H1 (cell line): ENCODE results near the gene YRDC. TPM values are rescaled to one million over a fixed set of nuclear protein-coding genes. Genes with fewer than 3 reads are reported as not detected.

Source experiments
- CTCF ChIA-PET: fragments of 300-600 bp; sonication (Branson Sonifier 250); formaldehyde crosslinking; loops from one replicate; lab custom pipeline; 2021; ENCODE audit not compliant: partially characterized antibody; lab: Charles Lee
- POLR2A ChIA-PET: fragments of 300-600 bp; sonication (Branson Sonifier 250); formaldehyde crosslinking; loops from one replicate; lab custom pipeline; 2021; ENCODE audit warnings: inconsistent platforms; ENCODE audit not compliant: partially characterized antibody; lab: Charles Lee
- DNase-seq, 2 experiments: peaks; one replicate each; pipeline versions ENCODE4 v3.0.0 to v3.0.0-alpha.2; 2010 to 2022; ENCODE audit warnings: low spot score in 2 of 2, low read depth in 1 of 2, mixed read lengths in 1 of 2
- FAIRE-seq: peaks from 2 replicates; lab custom pipeline; 2011; peaks lifted over from hg19 to GRCh38; lab: Jason Lieb, UNC
- H2AFZ ChIP-seq: 2 replicates; pipeline ENCODE4 v1.8.1; 2012; ENCODE audit warnings: low read length, inconsistent platforms
- H2AK5ac ChIP-seq: 2 replicates; pipeline ENCODE4 v1.6.1; 2013; ENCODE audit warnings: low read depth, low read length
- H2BK120ac ChIP-seq: replicated peaks from 2 replicates; pipeline ENCODE3; 2013; ENCODE audit warnings: low read depth, low read length, inconsistent platforms
- H2BK12ac ChIP-seq: 2 replicates; pipeline ENCODE4 v1.6.1; 2013; ENCODE audit warnings: low read depth, low read length
- H2BK15ac ChIP-seq: 2 replicates; pipeline ENCODE4 v1.6.1; 2013; ENCODE audit warnings: low read length
- H2BK20ac ChIP-seq: 2 replicates; pipeline ENCODE4 v1.6.1; 2013; ENCODE audit warnings: low read length
- H2BK5ac ChIP-seq: 2 replicates; pipeline ENCODE4 v1.6.1; 2013; ENCODE audit warnings: low read depth, low read length
- H3K14ac ChIP-seq: 2 replicates; pipeline ENCODE4 v1.6.1; 2013; ENCODE audit warnings: inconsistent platforms; ENCODE audit not compliant: insufficient read length
- H3K18ac ChIP-seq: 2 replicates; pipeline ENCODE4 v1.6.1; 2013; ENCODE audit warnings: low read length; ENCODE audit errors: extremely low read depth
- H3K23ac ChIP-seq: 2 replicates; pipeline ENCODE4 v1.6.1; 2013; ENCODE audit warnings: inconsistent platforms; ENCODE audit not compliant: insufficient read length
- H3K23me2 ChIP-seq: 2 replicates; pipeline ENCODE4 v1.6.1; 2013; ENCODE audit warnings: low read depth, low read length
- H3K27ac ChIP-seq: 2 replicates; pipeline ENCODE4 v1.6.1; 2011; ENCODE audit warnings: low read depth, low read length, inconsistent platforms
- H3K27me3 ChIP-seq, 4 experiments: replicated peaks in 1 of 4; 1 replicate in 1 of 4; 2 replicates in 3 of 4; pipeline versions ENCODE4 v1.6.1 to v1.8.1; 2011 to 2013; ENCODE audit warnings: low read length in 3 of 4, mild to moderate bottlenecking in 3 of 4, inconsistent platforms in 2 of 4, mixed read lengths in 2 of 4, moderate library complexity in 1 of 4; ENCODE audit not compliant: control insufficient read depth in 3 of 4, insufficient read depth in 3 of 4; ENCODE audit errors: extremely low read depth in 1 of 4
- H3K36me3 ChIP-seq, 4 experiments: 2 replicates each; pipeline versions ENCODE4 v1.6.1 to v1.8.1; 2011 to 2013; ENCODE audit warnings: mild to moderate bottlenecking in 4 of 4, low read length in 3 of 4, moderate library complexity in 2 of 4, control low read depth in 1 of 4, inconsistent platforms in 1 of 4; ENCODE audit not compliant: insufficient read depth in 4 of 4, control insufficient read depth in 2 of 4
- H3K4ac ChIP-seq: replicated peaks from 2 replicates; pipeline ENCODE3; 2013; ENCODE audit warnings: low read length, low read depth, mixed read lengths, inconsistent platforms; ENCODE audit not compliant: insufficient read length
- H3K4me1 ChIP-seq, 4 experiments: replicated peaks in 1 of 4; 1 replicate in 1 of 4; 2 replicates in 3 of 4; pipeline versions ENCODE4 v1.6.1 to v1.8.1; 2011 to 2013; ENCODE audit warnings: low read length in 3 of 4, inconsistent platforms in 2 of 4, mixed read lengths in 1 of 4; ENCODE audit not compliant: insufficient read depth in 4 of 4, control insufficient read depth in 3 of 4
- H3K4me2 ChIP-seq, 2 experiments: 2 replicates each; pipeline versions ENCODE4 v1.6.1 to v1.8.1; 2011 to 2013; ENCODE audit warnings: low read depth in 2 of 2, low read length in 2 of 2, control low read depth in 1 of 2, inconsistent platforms in 1 of 2, mild to moderate bottlenecking in 1 of 2; ENCODE audit not compliant: insufficient read depth in 1 of 2
- H3K4me3 ChIP-seq, 4 experiments: fragments of 200-600, 300-600 bp in 1 of 4; sonication (generic), shearing (Covaris generic), sonication (Bioruptor Twin) in 1 of 4; 2 replicates each; pipeline versions ENCODE4 v1.5.1 to v1.8.1; 2011 to 2016; ENCODE audit warnings: low read length in 4 of 4, low read depth in 3 of 4, control low read depth in 2 of 4, inconsistent platforms in 2 of 4, mild to moderate bottlenecking in 2 of 4, mixed read lengths in 1 of 4, moderate library complexity in 1 of 4; ENCODE audit not compliant: insufficient read depth in 2 of 4; ENCODE audit errors: extremely low read depth in 1 of 4
- H3K56ac ChIP-seq: replicated peaks from 2 replicates; pipeline ENCODE3; 2013; ENCODE audit warnings: low read depth, mild to moderate bottlenecking, mixed read lengths, low read length, inconsistent platforms; ENCODE audit not compliant: insufficient read length
- H3K79me1 ChIP-seq: 2 replicates; pipeline ENCODE4 v1.6.1; 2013; ENCODE audit warnings: low read depth, low read length, control low read depth
- H3K79me2 ChIP-seq, 2 experiments: 2 replicates each; pipeline versions ENCODE4 v1.6.1 to v1.8.1; 2012 to 2013; ENCODE audit warnings: low read length in 2 of 2, mild to moderate bottlenecking in 2 of 2, inconsistent platforms in 1 of 2; ENCODE audit not compliant: insufficient read depth in 2 of 2, control insufficient read depth in 1 of 2
- H3K9ac ChIP-seq, 4 experiments: replicated peaks in 1 of 4; 1 replicate in 1 of 4; 2 replicates in 3 of 4; pipeline versions ENCODE4 v1.6.1 to v1.8.1; 2011 to 2013; ENCODE audit warnings: low read depth in 3 of 4, low read length in 3 of 4, control low read depth in 2 of 4, mild to moderate bottlenecking in 2 of 4, moderate library complexity in 2 of 4, inconsistent platforms in 1 of 4; ENCODE audit errors: extremely low read depth in 1 of 4
- H3K9me3 ChIP-seq, 2 experiments: 2 replicates each; pipeline versions ENCODE4 v1.6.1 to v1.8.1; 2012 to 2013; ENCODE audit warnings: mild to moderate bottlenecking in 2 of 2, moderate library complexity in 2 of 2, control low read depth in 1 of 2, inconsistent platforms in 1 of 2, low read depth in 1 of 2, low read length in 1 of 2, mixed read lengths in 1 of 2; ENCODE audit not compliant: insufficient read depth in 2 of 2
- H4K20me1 ChIP-seq, 2 experiments: replicated peaks in 1 of 2; 2 replicates each; pipeline versions ENCODE3 to v1.8.1; 2011 to 2013; ENCODE audit warnings: inconsistent platforms in 2 of 2, low read length in 2 of 2, mild to moderate bottlenecking in 1 of 2; ENCODE audit not compliant: insufficient read depth in 2 of 2, control insufficient read depth in 1 of 2
- H4K5ac ChIP-seq: 2 replicates; pipeline ENCODE4 v1.6.1; 2013; ENCODE audit warnings: low read length, low read depth, mixed read lengths, inconsistent platforms; ENCODE audit not compliant: insufficient read length
- H4K8ac ChIP-seq: 2 replicates; pipeline ENCODE4 v1.8.0; 2013; ENCODE audit warnings: mild to moderate bottlenecking, moderate library complexity, low read length, inconsistent platforms; ENCODE audit not compliant: insufficient read depth; ENCODE audit errors: extremely low read depth
- H4K91ac ChIP-seq: replicated peaks from 2 replicates; pipeline ENCODE3; 2013; ENCODE audit warnings: low read length, mixed read lengths, inconsistent platforms; ENCODE audit not compliant: insufficient read length
- MAFK ChIP-seq: IDR thresholded peaks from 2 replicates; pipeline ENCODE4 v1.6.1; 2012; ENCODE audit warnings: low read depth, mild to moderate bottlenecking, improper control_type of control experiment, low read length
- WGBS, 2 experiments: shearing (Covaris generic) in 1 of 2; methylation state at CpG; one replicate each; pipeline versions ENCODE4 v1.1.6 to v1.1.7; 2013 to 2015; ENCODE audit warnings: low lambda C conversion rate in 2 of 2, mixed read lengths in 2 of 2, inconsistent platforms in 1 of 2, low coverage in 1 of 2, missing lambda C conversion rate in 1 of 2; ENCODE audit not compliant: insufficient replicate concordance in 2 of 2, insufficient coverage in 1 of 2, insufficient read length in 1 of 2; ENCODE audit errors: extremely low coverage in 1 of 2, missing lambda C conversion rate in 1 of 2; 5-methylcytosine and 5-hydroxymethylcytosine counted together
- polyA plus RNA-seq, 7 experiments: library from polyadenylated mRNA; depleted of rRNA in 3 of 7; stranded (reverse) in 5 of 7; unstranded in 2 of 7; fragments of >200 nt in 5 of 7; fragments of 200-250 nt in 2 of 7; gene quantifications; 1 replicate in 5 of 7; 2 replicates in 1 of 7; 4 replicates in 1 of 7; pipeline versions ENCODE4 v1.2.1 to v1.2.3, GENCODE V29; 2011 to 2013; ENCODE audit warnings: missing spikeins in 2 of 7, mixed read lengths in 2 of 7
- total RNA-seq: library from RNA; stranded (reverse); fragmentation: NEBNext Ultra II Directional; extraction: Animal tissue kit (Norgen Biotek cat#: 25700); gene quantifications from 2 replicates; pipeline ENCODE4 v1.2.1, GENCODE V29; 2021

YRDC gene
- total and polyA plus RNA-seq, 2 of the 8 experiments (the other 6 are each of a cell fraction or from before 2014, with no cell fraction given), result 21.1 to 21.6 TPM

- no peaks in the 10 kb centered on the region for H3K79me1 ChIP-seq
- TF ChIP-seq MAFK, result no peak
Measured at GRCh38 chr1:37755290-37755689, 52.7 kb downstream of the YRDC start.

More at GRCh38 chr1:37755290-37755689, 52.7 kb downstream of the YRDC start:
- FAIRE-seq (no peak), DNase-seq (no peak)
- no peak overlapping the region for H3K4me2 ChIP-seq
- POLR2A ChIA-PET, result no interaction called here
- H2BK5ac ChIP-seq, result no peak overlapping the region
- H2AFZ ChIP-seq, result no peak overlapping the region
- H3K79me2 ChIP-seq, result no peaks in the 10 kb centered on the region
- H3K36me3 ChIP-seq, result peaks cover 0 to 3% (median 0%) of the 10 kb centered on the region in 4 experiments; a peak in 1 of 8 replicates
- H4K91ac ChIP-seq, result no peak overlapping the region
- 0% methylated on average over 1 of the region's 1 CpG; no CpG with 5 or more reads in 1 of the 2 experiments for WGBS, 2 experiments
- H3K23ac ChIP-seq, result no peak overlapping the region
- no peak overlapping the region for H4K5ac ChIP-seq
- H3K14ac ChIP-seq, result no peak overlapping the region
- H2AK5ac ChIP-seq, result no peak overlapping the region
- H3K4me1 ChIP-seq, result peaks cover 0 to 9% (median 0%) of the 10 kb centered on the region in 4 experiments; a peak in 3 of 7 replicates
- CTCF ChIA-PET, result interaction anchor here (2.1 kb wide), 1 partner anchor 10 kb away, joined by 12 read pairs; the partner anchor contains the start of gene EPHA10
- no peak overlapping the region for H2BK120ac ChIP-seq
- H3K4me3 ChIP-seq, result no peak overlapping the region
- H3K27me3 ChIP-seq, result peaks cover 35 to 89% (median 61%) of the 10 kb centered on the region in 4 experiments
- no peaks in the 10 kb centered on the region for H4K20me1 ChIP-seq
- H3K4ac ChIP-seq, result no peak overlapping the region
- no peak overlapping the region for H3K18ac ChIP-seq
- no peaks in the 10 kb centered on the region for H3K9me3 ChIP-seq
- no peak overlapping the region for H2BK20ac ChIP-seq
- H3K56ac ChIP-seq, result no peak overlapping the region
- no peak overlapping the region for H2BK12ac ChIP-seq
- H2BK15ac ChIP-seq, result no peak overlapping the region
- no peak overlapping the region for H3K27ac ChIP-seq
- H4K8ac ChIP-seq, result no peak overlapping the region
- no peak overlapping the region for H3K9ac ChIP-seq
- H3K23me2 ChIP-seq, result peaks cover 5% of the 10 kb centered on the region; the same call in 1 of the 2 replicates
